Mammary epithelial cell (primary cell): Measurements from ENCODE around the gene ERO1B.

Source experiments
- EZH2 ChIP-seq: IDR thresholded peaks from 2 replicates; pipeline ENCODE4 v1.6.1; 2012; ENCODE audit warnings: low read length, inconsistent platforms, borderline replicate concordance
- TF ChIP-seq, protein P1 (sequence below), 2 donors: IDR thresholded peaks in 1 of 2; conservative IDR thresholded peaks in 1 of 2; 2 replicates each; pipeline ENCODE4 v1.5.1; 2011 to 2012; ENCODE audit warnings: inconsistent platforms in 2 of 2, low read length in 2 of 2, mild to moderate bottlenecking in 2 of 2, control low read depth in 1 of 2, low read depth in 1 of 2; ENCODE audit not compliant: insufficient read depth in 1 of 2; ENCODE audit errors: extremely low read depth in 1 of 2

DNA sequence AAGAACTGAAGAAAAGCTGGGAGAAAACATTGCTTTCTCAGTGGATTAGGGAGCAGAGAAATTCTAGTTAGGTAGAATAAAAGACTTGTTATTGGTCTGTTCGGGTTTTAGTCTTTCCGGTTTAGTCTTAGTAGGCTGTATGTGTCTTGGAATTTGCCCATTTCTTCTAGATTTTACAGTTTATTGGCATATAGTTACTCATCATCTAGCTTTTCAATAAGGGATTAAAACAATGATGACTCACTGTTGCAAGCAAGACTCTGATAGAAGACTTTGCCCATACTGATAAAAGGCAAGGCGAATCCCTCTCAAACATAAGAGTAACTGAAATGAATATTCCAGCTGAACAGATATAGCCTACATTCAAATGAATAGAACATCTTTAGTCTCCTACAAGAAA lies 77.1 kb downstream of the ERO1B start:
- TF ChIP-seq, protein P1, sequence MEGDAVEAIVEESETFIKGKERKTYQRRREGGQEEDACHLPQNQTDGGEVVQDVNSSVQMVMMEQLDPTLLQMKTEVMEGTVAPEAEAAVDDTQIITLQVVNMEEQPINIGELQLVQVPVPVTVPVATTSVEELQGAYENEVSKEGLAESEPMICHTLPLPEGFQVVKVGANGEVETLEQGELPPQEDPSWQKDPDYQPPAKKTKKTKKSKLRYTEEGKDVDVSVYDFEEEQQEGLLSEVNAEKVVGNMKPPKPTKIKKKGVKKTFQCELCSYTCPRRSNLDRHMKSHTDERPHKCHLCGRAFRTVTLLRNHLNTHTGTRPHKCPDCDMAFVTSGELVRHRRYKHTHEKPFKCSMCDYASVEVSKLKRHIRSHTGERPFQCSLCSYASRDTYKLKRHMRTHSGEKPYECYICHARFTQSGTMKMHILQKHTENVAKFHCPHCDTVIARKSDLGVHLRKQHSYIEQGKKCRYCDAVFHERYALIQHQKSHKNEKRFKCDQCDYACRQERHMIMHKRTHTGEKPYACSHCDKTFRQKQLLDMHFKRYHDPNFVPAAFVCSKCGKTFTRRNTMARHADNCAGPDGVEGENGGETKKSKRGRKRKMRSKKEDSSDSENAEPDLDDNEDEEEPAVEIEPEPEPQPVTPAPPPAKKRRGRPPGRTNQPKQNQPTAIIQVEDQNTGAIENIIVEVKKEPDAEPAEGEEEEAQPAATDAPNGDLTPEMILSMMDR (conservative IDR thresholded peaks at IDR 0.05 in 1 of 2, IDR thresholded peaks at IDR 0.05 in 1 of 2; ENCODE audit: extremely low read depth in 1 of 2, insufficient read depth in 1 of 2, low read depth in 1 of 2, low read length in 2 of 2), result no peak
- TF ChIP-seq EZH2, result no peak
